GM23248 (cell line): Measurements from ENCODE around the gene CFAP157.

ENCODE experiments used
- EZH2 ChIP-seq: fragments of 200-600 bp; sonication (generic); IDR thresholded peaks from 2 replicates; pipeline ENCODE4 v1.6.1; 2018; ENCODE audit warnings: antibody characterized with exemption, mild to moderate bottlenecking; ENCODE audit not compliant: insufficient read depth, poor library complexity, severe bottlenecking
- EZH2phosphoT487 ChIP-seq: fragments of 200-600 bp; sonication (generic); IDR thresholded peaks from 2 replicates; pipeline ENCODE4 v1.6.1; 2018; ENCODE audit warnings: antibody characterized with exemption, moderate library complexity, mild to moderate bottlenecking, low read depth; ENCODE audit not compliant: insufficient read depth

GRCh38 chr9:127746959-127747569 is 40.3 kb downstream of the CFAP157 start:
- TF ChIP-seq EZH2 (no peak), EZH2phosphoT487 (no peak)
